IMR-90 (cell line): ENCODE results near the gene NPSR1.

Experiments
- CEBPB ChIP-seq: IDR thresholded peaks from 2 replicates; pipeline ENCODE4 v1.6.1; 2012; ENCODE audit warnings: low read depth, low read length, improper control_type of control experiment
- CHD1 ChIP-seq: IDR thresholded peaks from 2 replicates; pipeline ENCODE4 v1.6.1; 2012; ENCODE audit warnings: low read depth, low read length, improper control_type of control experiment
- CTCF ChIP-seq: conservative IDR thresholded peaks from 2 replicates; pipeline ENCODE4 v1.5.1; 2012; ENCODE audit warnings: mild to moderate bottlenecking, low read depth, low read length, improper control_type of control experiment
- FOS ChIP-seq: fragments of 150-350 bp; IDR thresholded peaks from 2 replicates; pipeline ENCODE4 v1.6.1; 2016; ENCODE audit warnings: low read depth, low read length
- MAZ ChIP-seq: IDR thresholded peaks from 2 replicates; pipeline ENCODE4 v1.6.1; 2012; ENCODE audit warnings: low read depth, mild to moderate bottlenecking, low read length, improper control_type of control experiment, moderate library complexity, borderline replicate concordance
- MXI1 ChIP-seq: IDR thresholded peaks from 2 replicates; pipeline ENCODE4 v1.6.1; 2012; ENCODE audit warnings: low read depth, mild to moderate bottlenecking, low read length, moderate library complexity, borderline replicate concordance
- POLR2A ChIP-seq: IDR thresholded peaks from 2 replicates; pipeline ENCODE4 v1.6.1; 2012; ENCODE audit warnings: mild to moderate bottlenecking, low read depth, low read length
- RAD21 ChIP-seq: IDR thresholded peaks from 2 replicates; pipeline ENCODE4 v1.6.1; 2012; ENCODE audit warnings: low read length, improper control_type of control experiment
- RFX5 ChIP-seq: IDR thresholded peaks from 2 replicates; pipeline ENCODE4 v1.8.0; 2012; ENCODE audit warnings: low read depth, mild to moderate bottlenecking, low read length, moderate library complexity
- SMC3 ChIP-seq: fragments of 150-350 bp; IDR thresholded peaks from 2 replicates; pipeline ENCODE4 v1.6.1; 2016; ENCODE audit warnings: low read depth, mild to moderate bottlenecking, antibody characterized with exemption, low read length, moderate library complexity
- USF2 ChIP-seq: fragments of 150-350 bp; IDR thresholded peaks from 2 replicates; pipeline ENCODE4 v1.6.1; 2017; ENCODE audit warnings: mild to moderate bottlenecking, antibody characterized with exemption, low read length, low read depth

- TF ChIP-seq USF2 (no peak), MAZ (no peak), CTCF (no peak), POLR2A (no peak), RFX5 (no peak), MXI1 (no peak), RAD21 (no peak), CEBPB (no peak), CHD1 (no peak), SMC3 (no peak), FOS (no peak)
Observed at GRCh38 chr7:34761206-34761605, 103.2 kb downstream of the NPSR1 start.
